Gastrocnemius medialis (tissue), 4 donors: Measurements from ENCODE around the gene NEUROD2.

Experiments used
- POLR2A ChIP-seq, 2 donors: fragments of 450-650 bp; IDR thresholded peaks; one replicate each; pipeline ENCODE4 v1.6.1; 2017; ENCODE audit warnings: antibody characterized with exemption in 2 of 2, mild to moderate bottlenecking in 2 of 2, moderate library complexity in 2 of 2
- TF ChIP-seq, protein P1 (sequence below), 5 experiments: fragments of 450-650 bp in 3 of 5; fragments of 200-600 bp in 2 of 5; sonication (generic) in 2 of 5; IDR thresholded peaks in 4 of 5; conservative IDR thresholded peaks in 1 of 5; 1 replicate in 4 of 5; 2 replicates in 1 of 5; pipeline ENCODE4 v1.5.1; 2016 to 2019; ENCODE audit warnings: antibody characterized with exemption in 5 of 5, mild to moderate bottlenecking in 3 of 5, moderate library complexity in 3 of 5

DNA sequence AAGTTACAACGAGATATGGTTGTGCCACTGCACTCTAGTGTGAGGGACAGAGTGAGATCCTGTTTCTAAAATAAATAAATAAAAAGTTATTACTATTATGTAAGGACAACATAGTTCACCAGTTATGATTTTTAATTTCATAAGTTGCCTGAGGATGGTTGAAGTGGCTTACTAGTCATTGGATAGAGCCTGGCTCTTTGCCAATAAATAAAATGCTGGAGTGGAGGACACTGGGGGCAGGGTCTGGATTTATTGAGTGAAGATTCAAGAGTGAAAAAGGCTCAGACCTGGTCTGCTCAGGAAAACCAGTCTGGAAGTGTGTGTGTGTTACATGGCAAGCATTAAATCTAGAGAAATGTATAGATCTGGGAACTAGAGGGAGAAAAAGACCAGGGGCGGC is 31.3 kb upstream of the NEUROD2 start:
- no peak for TF ChIP-seq POLR2A (IDR thresholded peaks at IDR 0.05)
- TF ChIP-seq, protein P1, sequence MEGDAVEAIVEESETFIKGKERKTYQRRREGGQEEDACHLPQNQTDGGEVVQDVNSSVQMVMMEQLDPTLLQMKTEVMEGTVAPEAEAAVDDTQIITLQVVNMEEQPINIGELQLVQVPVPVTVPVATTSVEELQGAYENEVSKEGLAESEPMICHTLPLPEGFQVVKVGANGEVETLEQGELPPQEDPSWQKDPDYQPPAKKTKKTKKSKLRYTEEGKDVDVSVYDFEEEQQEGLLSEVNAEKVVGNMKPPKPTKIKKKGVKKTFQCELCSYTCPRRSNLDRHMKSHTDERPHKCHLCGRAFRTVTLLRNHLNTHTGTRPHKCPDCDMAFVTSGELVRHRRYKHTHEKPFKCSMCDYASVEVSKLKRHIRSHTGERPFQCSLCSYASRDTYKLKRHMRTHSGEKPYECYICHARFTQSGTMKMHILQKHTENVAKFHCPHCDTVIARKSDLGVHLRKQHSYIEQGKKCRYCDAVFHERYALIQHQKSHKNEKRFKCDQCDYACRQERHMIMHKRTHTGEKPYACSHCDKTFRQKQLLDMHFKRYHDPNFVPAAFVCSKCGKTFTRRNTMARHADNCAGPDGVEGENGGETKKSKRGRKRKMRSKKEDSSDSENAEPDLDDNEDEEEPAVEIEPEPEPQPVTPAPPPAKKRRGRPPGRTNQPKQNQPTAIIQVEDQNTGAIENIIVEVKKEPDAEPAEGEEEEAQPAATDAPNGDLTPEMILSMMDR (IDR thresholded peaks at IDR 0.05 in 4 of 5, conservative IDR thresholded peaks at IDR 0.05 in 1 of 5), result no peak
